Gastrocnemius medialis (tissue), 4 donors: ENCODE data around the gene CCND1. TPM values are rescaled to one million over a fixed set of nuclear protein-coding genes. Genes with fewer than 3 reads are reported as not detected.
A peak's percentile ranks its signal among the peaks of the same experiment; 100 is the strongest.

Experiments
- ATAC-seq, 2 donors: fragments of 150-250 bp; one replicate each; pipeline ENCODE4 v1.9.1; 2016
- DNase-seq, 2 donors: peaks; one replicate each; pipeline ENCODE4 v3.0.0-alpha.2; 2019
- H3K27ac ChIP-seq, 4 donors: fragments of 200-600 bp; sonication (generic); 1 replicate in 1 of 4; 2 replicates in 3 of 4; pipeline ENCODE4 v1.5.1; 2016 to 2018; ENCODE audit warnings: mild to moderate bottlenecking in 2 of 4, moderate library complexity in 1 of 4
- H3K27me3 ChIP-seq, 3 donors: fragments of 200-600 bp; sonication (generic) in 2 of 3; 1 replicate in 1 of 3; 2 replicates in 2 of 3; pipeline versions ENCODE4 v1.5.1 to v1.6.0; 2016 to 2019; ENCODE audit warnings: mild to moderate bottlenecking in 1 of 3, moderate library complexity in 1 of 3
- H3K36me3 ChIP-seq, 2 donors: fragments of 200-600 bp; sonication (generic) in 1 of 2; one replicate each; pipeline ENCODE4 v1.5.1; 2017 to 2018
- H3K4me1 ChIP-seq, 2 donors: fragments of 200-600 bp; sonication (generic) in 1 of 2; one replicate each; pipeline ENCODE4 v1.5.1; 2016 to 2017; ENCODE audit warnings: mild to moderate bottlenecking in 2 of 2
- H3K4me3 ChIP-seq, 4 donors: fragments of 200-600 bp; sonication (generic) in 3 of 4; 1 replicate in 1 of 4; 2 replicates in 3 of 4; pipeline ENCODE4 v1.5.1; 2016 to 2019; ENCODE audit warnings: mild to moderate bottlenecking in 2 of 4
- H3K9me3 ChIP-seq, 3 donors: fragments of 200-600 bp; sonication (generic) in 2 of 3; 1 replicate in 1 of 3; 2 replicates in 2 of 3; pipeline ENCODE4 v1.5.1; 2016 to 2019
- CTCF ChIP-seq, 5 experiments: fragments of 450-650 bp in 3 of 5; fragments of 200-600 bp in 2 of 5; sonication (generic) in 2 of 5; IDR thresholded peaks in 4 of 5; conservative IDR thresholded peaks in 1 of 5; 1 replicate in 4 of 5; 2 replicates in 1 of 5; pipeline ENCODE4 v1.5.1; 2016 to 2019; ENCODE audit warnings: antibody characterized with exemption in 5 of 5, mild to moderate bottlenecking in 3 of 5, moderate library complexity in 3 of 5
- POLR2A ChIP-seq, 2 donors: fragments of 450-650 bp; IDR thresholded peaks; one replicate each; pipeline ENCODE4 v1.6.1; 2017; ENCODE audit warnings: antibody characterized with exemption in 2 of 2, mild to moderate bottlenecking in 2 of 2, moderate library complexity in 2 of 2
- in situ Hi-C, 4 donors: fragments of 200-750 bp; cut with MboI; loops; one replicate each; pipeline versions ENCODE4 v1.15.0 to v1.8.0; 2017; ENCODE audit warnings: low sequenced_read_pairs in 4 of 4
- intact Hi-C: fragments of 100-400 bp; cut with DNase I; formaldehyde crosslinking; loops from one replicate; pipeline ENCODE4 v1.15.1; 2023; ENCODE audit warnings: low total_unique reads
- total RNA-seq, 4 donors: library from RNA; depleted of rRNA; stranded (reverse); fragments of >200 nt; gene quantifications; one replicate each; pipeline versions ENCODE4 v1.1.0 to v1.2.3, GENCODE V29; 2016

Gene CCND1
- total RNA-seq, 4 donors from 2014 or later = 1.3 to 4.6 (median 3.2) TPM

- H3K4me3 ChIP-seq = no peak overlapping the region
- no peaks in the 10 kb centered on the region for H3K9me3 ChIP-seq
- no peaks in the 10 kb centered on the region for H3K36me3 ChIP-seq
- TF ChIP-seq CTCF (IDR thresholded peaks at IDR 0.05 in 4 of 5, conservative IDR thresholded peaks at IDR 0.05 in 1 of 5) (no peak), POLR2A (IDR thresholded peaks at IDR 0.05) (no peak)
- ATAC-seq (no peak), DNase-seq (no peak)
- no peak overlapping the region for H3K27ac ChIP-seq
- peaks cover 26 to 38% of the 10 kb centered on the region in 2 donors for H3K4me1 ChIP-seq
- in situ Hi-C loops = loop anchor here in 3 of 4 donors (10.0 to 25.0 kb wide), 3 partner anchors 347 to 530 kb away; partner anchors contain the start of gene MYEOV (in 1 of the 3)
- H3K27me3 ChIP-seq = peaks cover 32 to 49% (median 43%) of the 10 kb centered on the region in 3 donors
- intact Hi-C loops = no loop called here
Observed at GRCh38 chr11:69634590-69634989, 6.4 kb upstream of the CCND1 start.

GRCh38 chr11:69635195-69635594 is 5.8 kb upstream of the CCND1 start:
- H3K9me3 ChIP-seq = no peaks in the 10 kb centered on the region
- in situ Hi-C loops (loop anchor here in 3 of 4 donors (10.0 to 25.0 kb wide), 3 partner anchors 348 to 530 kb away; partner anchors contain the start of gene MYEOV (in 1 of the 3)), intact Hi-C loops (no loop called here)
- no peaks in the 10 kb centered on the region for H3K36me3 ChIP-seq
- ATAC-seq = no peak
- H3K4me1 ChIP-seq = peaks cover 30 to 41% of the 10 kb centered on the region in 2 donors
- no peak for DNase-seq
- no peak for TF ChIP-seq POLR2A (IDR thresholded peaks at IDR 0.05)
- no peak for TF ChIP-seq CTCF (IDR thresholded peaks at IDR 0.05 in 4 of 5, conservative IDR thresholded peaks at IDR 0.05 in 1 of 5)
- H3K27me3 ChIP-seq = peaks cover 37 to 55% (median 49%) of the 10 kb centered on the region in 3 donors
- no peak overlapping the region for H3K27ac ChIP-seq
- no peak overlapping the region for H3K4me3 ChIP-seq

- DNase-seq (no peak), ATAC-seq (no peak)
- peaks cover 43 to 63% (median 57%) of the 10 kb centered on the region in 3 donors for H3K27me3 ChIP-seq
- in situ Hi-C loops = loop anchor here in 3 of 4 donors (10.0 to 25.0 kb wide), 3 partner anchors 349 to 531 kb away; partner anchors contain the start of gene MYEOV (in 1 of the 3)
- intact Hi-C loops = no loop called here
- H3K36me3 ChIP-seq = no peaks in the 10 kb centered on the region
- TF ChIP-seq CTCF (IDR thresholded peaks at IDR 0.05 in 4 of 5, conservative IDR thresholded peaks at IDR 0.05 in 1 of 5) = no peak
- TF ChIP-seq POLR2A (IDR thresholded peaks at IDR 0.05) = no peak
- H3K27ac ChIP-seq = no peak overlapping the region
- H3K4me3 ChIP-seq = peak overlapping the region; percentile 35 to 52 (median 47)
- H3K9me3 ChIP-seq = no peaks in the 10 kb centered on the region
- H3K4me1 ChIP-seq = peaks cover 35 to 49% of the 10 kb centered on the region in 2 donors
Observed at GRCh38 chr11:69635804-69636511, 5.0 kb upstream of the CCND1 start.

- intact Hi-C loops = no loop called here
- no peaks in the 10 kb centered on the region for H3K36me3 ChIP-seq
- DNase-seq (no peak), ATAC-seq (no peak)
- H3K4me1 ChIP-seq = peaks cover 35 to 56% of the 10 kb centered on the region in 2 donors
- no peak for TF ChIP-seq POLR2A (IDR thresholded peaks at IDR 0.05)
- TF ChIP-seq CTCF (IDR thresholded peaks at IDR 0.05 in 4 of 5, conservative IDR thresholded peaks at IDR 0.05 in 1 of 5) = no peak
- peaks cover 48 to 70% (median 62%) of the 10 kb centered on the region in 3 donors for H3K27me3 ChIP-seq
- H3K9me3 ChIP-seq = no peaks in the 10 kb centered on the region
- H3K27ac ChIP-seq = peak overlapping the region in 1 of 4 donors; percentile 0
- peak overlapping the region; percentile 35 to 52 (median 47) for H3K4me3 ChIP-seq
- in situ Hi-C loops = loop anchor here in 3 of 4 donors (10.0 to 25.0 kb wide), 3 partner anchors 349 to 532 kb away; partner anchors contain the start of gene MYEOV (in 1 of the 3)
Observed at GRCh38 chr11:69636512-69637197, 4.3 kb upstream of the CCND1 start.
